Uterus (tissue), 2 donors: ENCODE measurements around the gene KCND3.

Experiments used
- CTCF ChIP-seq, 4 experiments: fragments of 200-600 bp in 2 of 4; fragments of 450-650 bp in 2 of 4; sonication (generic) in 2 of 4; IDR thresholded peaks; one replicate each; pipeline ENCODE4 v1.5.1; 2016 to 2019; ENCODE audit warnings: antibody characterized with exemption in 4 of 4, mild to moderate bottlenecking in 2 of 4, moderate library complexity in 1 of 4
- POLR2A ChIP-seq, 2 donors: fragments of 450-650 bp; IDR thresholded peaks; one replicate each; pipeline ENCODE4 v1.6.1; 2016; ENCODE audit warnings: antibody characterized with exemption in 2 of 2, mild to moderate bottlenecking in 1 of 2, moderate library complexity in 1 of 2

DNA sequence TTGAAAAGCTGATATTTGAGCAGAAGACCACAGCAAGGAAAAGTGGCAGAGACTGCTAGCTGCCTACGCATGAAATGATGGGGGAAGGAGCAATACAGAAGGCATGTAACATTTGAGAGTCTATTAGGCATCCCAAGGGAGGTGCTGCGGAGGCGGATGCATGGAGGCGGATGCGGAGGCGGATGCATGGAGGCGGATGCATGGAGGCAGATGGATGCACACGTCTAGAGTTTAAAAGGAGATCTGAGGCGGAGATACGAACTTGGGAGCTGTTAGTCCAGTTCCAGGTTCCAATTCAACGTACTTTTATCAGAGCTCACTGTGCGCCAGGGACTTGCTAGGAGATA is 234.5 kb downstream of the KCND3 start:
- no peak for TF ChIP-seq CTCF (IDR thresholded peaks at IDR 0.05)
- no peak for TF ChIP-seq POLR2A (IDR thresholded peaks at IDR 0.05)
